ENCODE results near the gene EXOG.

The EXOG gene

DNA sequence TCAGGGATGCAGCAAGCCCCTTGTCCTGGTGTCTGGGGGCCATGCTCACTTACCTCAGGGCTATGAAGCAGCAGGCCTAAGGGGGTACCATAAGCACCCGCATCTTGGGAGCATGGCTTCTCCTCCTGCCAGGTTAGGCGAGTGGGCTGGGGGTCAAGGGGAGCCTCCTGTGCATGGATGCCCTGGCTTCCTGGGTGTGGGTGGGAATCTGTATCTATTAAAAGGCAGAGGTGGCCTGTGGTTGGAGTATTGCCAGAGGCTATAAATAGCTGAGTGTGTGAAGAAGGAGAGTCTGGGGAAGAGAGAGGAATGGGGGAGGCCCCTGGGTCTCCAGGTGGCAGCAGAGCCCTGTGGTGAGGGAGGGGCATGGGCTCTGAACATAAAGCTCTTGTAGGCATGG is 22.9 kb upstream of the EXOG start:
- DNase-seq, result no peak

GRCh38 chr3:38474928-38475605 is 21.1 kb upstream of the EXOG start:
- no peak for DNase-seq

DNA sequence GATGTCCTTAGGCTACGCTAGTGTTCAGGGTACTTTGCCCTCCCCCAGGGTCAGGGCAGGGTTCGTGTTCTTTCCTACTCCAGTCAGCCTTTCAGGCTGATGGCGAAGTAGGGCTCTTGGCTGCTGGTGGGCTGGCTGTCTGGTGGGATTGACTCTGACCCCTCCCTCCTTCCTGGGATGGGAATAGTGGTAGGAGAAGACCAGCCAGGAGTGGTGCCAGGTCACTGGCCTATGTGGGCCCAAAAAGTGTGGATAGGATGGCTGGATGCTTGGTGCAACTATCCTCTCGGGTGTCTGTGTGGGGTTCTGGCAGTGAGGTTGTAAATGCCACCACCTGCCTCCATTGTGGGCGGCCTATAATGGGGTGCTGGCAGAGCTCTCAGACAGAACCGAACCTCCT is 20.4 kb upstream of the EXOG start:
- DNase-seq, result no peak

GRCh38 chr3:38476157-38476756 is 19.9 kb upstream of the EXOG start:
- no peak for DNase-seq

DNA sequence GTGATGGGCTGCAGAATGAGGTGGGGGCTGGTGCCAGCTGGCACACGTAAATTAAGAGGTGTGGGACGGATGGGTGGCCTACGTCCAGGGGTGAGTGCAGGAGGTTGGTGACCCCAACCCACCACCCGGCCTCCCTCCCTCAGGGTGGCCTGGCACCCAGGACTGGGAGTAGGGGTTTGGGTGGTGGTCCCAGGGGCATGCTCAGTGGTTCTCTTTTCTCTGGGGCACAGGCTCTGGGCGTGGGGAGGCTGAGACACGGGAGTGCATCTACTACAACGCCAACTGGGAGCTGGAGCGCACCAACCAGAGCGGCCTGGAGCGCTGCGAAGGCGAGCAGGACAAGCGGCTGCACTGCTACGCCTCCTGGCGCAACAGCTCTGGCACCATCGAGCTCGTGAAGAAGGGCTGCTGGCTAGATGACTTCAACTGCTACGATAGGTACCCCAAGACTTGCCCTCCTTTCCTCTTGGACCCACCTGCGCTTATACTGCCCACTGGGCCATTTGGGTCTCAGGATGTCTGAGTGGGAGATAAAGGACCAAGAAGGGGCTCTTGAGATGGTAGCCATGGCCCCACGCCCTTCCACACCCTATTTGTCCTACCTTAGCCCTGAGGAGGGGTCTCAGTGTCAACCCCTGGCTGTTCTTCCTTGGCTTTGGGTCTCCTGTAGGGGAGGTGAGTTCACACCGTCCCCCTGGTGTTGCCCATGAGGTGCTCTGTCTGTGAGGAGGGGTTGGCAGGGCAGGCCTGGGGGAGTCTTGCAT is 18.9 kb upstream of the EXOG start:
- no peak for DNase-seq

DNA sequence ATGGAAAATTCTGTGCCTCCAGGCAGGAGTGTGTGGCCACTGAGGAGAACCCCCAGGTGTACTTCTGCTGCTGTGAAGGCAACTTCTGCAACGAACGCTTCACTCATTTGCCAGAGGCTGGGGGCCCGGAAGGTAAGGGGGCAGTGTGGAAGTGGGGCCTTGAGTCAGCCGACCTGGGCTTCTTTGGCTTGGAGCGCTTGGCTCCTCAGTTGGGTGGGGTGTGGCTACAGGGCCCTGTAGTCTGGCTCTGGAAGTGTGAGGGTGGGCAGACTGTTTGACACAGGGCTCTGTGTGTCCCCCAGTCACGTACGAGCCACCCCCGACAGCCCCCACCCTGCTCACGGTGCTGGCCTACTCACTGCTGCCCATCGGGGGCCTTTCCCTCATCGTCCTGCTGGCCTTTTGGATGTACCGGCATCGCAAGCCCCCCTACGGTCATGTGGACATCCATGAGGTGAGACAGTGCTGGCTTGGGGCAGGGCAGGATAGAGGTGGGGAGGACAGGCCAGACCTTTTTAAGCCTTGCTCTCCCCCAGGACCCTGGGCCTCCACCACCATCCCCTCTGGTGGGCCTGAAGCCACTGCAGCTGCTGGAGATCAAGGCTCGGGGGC is 18.2 kb upstream of the EXOG start:
- no peak for DNase-seq

- DNase-seq, result no peak
Observed at GRCh38 chr3:38478901-38479300, 17.2 kb upstream of the EXOG start.

GRCh38 chr3:38479431-38480092 is 16.6 kb upstream of the EXOG start:
- peak in 1 of 2 experiments; percentile 31 for DNase-seq

- DNase-seq, result no peak
Observed at GRCh38 chr3:38480093-38480445, 16.1 kb upstream of the EXOG start.

DNA sequence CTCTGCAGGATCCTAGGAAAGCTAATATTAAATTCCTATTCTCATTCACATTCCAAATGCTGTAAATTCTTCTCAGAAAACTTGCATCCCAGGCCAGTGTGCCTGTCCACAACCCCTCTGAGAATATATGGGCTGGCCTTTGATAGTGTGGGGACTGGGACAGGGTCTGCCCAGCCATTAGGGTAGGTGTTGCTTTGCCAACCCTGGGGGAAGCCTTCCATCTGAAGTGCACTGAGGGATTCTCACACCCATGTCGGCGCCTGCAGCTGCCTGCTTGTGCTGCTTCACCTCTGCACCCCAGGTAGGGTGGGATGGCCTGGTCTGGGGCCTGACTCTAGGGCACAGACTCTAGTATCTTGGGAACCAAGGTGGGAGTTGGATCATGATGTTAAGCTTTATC is 15.2 kb upstream of the EXOG start:
- DNase-seq, result no peak

DNA sequence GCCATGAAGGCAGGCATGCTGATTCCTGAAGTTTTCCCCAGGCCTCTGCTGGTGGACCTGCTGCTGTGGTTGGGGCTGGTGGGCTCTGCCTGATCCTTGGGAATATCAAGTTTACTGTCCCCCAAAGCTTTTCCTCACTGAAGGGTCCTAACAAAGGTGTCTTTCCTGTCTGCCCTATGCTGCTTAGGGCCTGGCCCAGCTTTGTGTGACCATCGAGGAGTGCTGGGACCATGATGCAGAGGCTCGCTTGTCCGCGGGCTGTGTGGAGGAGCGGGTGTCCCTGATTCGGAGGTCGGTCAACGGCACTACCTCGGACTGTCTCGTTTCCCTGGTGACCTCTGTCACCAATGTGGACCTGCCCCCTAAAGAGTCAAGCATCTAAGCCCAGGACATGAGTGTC is 13.2 kb upstream of the EXOG start:
- DNase-seq, result no peak

DNA sequence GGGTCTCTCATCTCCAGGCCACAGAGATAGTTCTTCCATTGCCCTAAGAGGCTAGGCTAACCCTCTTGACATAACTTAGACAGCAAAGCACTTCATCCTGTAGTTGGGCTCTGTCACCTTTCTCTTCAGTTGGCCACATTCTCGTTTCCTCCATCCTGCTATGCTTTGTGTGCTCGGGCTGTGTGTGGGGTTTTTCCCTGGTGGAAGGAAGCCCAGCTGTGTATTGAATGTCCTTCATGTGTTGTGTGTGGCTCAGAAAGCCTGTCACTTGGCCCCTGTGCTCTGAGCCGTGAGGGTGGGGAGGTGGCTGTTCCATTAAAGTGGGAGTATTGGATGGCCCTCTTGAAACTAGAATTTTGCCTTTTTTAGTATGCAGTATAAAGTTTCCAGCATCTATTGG is 8.8 kb upstream of the EXOG start:
- DNase-seq, result no peak

- DNase-seq, result no peak
Observed at GRCh38 chr3:38488949-38489348, 7.2 kb upstream of the EXOG start.

- no peak for DNase-seq
Observed at GRCh38 chr3:38489766-38490165, 6.4 kb upstream of the EXOG start.

DNA sequence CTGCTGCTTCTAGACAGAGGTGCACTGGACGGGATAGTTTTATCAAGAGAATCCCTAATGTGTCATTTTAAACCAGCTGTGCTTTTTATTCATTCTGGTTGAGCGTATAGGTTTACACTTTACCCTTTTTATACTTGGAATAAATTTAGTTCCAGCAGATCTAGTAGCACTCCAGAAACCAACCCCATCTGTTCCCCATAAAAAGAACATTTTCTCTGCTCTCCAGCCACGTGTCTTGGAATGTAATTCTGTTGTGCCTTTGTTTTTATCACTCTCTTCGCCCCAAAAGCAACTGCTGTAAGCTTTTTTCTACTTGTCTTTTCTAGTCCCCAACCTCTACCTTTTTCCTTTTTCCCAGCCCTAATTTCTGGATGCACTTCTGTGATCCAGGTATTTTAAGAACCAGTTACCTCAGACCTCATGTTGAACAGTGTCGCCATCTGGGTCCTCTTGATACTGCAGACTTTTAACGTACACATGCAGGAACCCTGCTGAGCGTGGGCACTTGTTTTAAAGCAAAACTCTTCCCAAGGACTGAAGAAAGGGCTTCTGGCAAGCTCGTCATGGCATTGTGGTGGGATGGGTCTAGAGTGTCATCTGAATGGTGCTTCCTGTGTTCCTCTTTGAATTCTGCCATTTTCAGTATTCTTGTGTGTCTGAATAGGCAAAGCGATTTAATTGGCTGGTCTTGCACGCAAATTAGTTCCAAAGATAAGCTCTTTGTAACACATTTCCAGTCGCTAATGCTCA is 5.7 kb upstream of the EXOG start:
- DNase-seq, result no peak

- DNase-seq, result no peak
Observed at GRCh38 chr3:38491215-38491614, 4.9 kb upstream of the EXOG start.

DNA sequence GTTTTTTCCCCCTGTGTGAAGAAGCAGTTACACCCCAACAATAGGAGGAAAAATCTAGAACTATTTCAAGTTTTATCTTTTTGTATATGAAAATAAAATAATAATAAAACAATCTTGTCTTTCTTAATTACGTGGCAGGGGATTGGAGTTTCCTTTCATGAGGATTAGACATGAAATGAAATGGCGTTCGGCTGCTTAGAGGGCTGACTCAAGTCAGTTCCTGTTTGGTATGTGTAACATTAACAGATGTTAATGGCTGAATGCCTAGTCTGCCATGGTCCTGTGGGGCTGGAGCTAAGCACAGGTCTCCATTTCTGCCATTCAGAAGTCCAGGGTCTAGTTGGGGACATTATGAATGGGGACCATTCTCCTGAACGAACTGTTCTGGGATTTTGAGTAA is 3.1 kb upstream of the EXOG start:
- no peak for DNase-seq

- DNase-seq, result no peak
Observed at GRCh38 chr3:38497031-38497430, 891 bp downstream of the EXOG start.

- no peak for DNase-seq
Observed at GRCh38 chr3:38500688-38501417, 4.7 kb downstream of the EXOG start.

GRCh38 chr3:38507120-38507519 is 11.0 kb downstream of the EXOG start:
- no peak for DNase-seq

DNA sequence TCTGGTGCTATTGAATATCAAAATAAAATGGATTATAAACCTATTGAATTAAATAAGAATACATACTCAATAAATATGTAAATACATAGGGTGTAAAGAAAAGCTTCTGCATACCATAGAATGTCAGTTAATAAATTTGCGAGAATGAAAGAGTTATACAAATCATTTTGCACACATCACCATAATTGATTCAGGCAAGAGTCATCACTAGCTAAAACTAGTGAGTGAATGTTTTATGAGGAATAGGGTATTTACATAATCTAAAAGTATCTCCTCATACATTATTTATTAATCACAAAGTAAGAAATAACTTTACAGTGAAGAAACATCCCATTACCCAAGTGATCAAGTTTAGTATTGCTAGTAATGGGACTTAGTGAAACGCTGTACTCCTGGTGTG is 13.6 kb downstream of the EXOG start:
- no peak for DNase-seq

- no peak for DNase-seq
Observed at GRCh38 chr3:38510631-38511030, 14.5 kb downstream of the EXOG start.
